ENCODE results near the gene DBF4B. TPM values are rescaled to one million over a fixed set of nuclear protein-coding genes. Genes with fewer than 3 reads are reported as not detected.

Gene DBF4B
- total and polyA plus RNA-seq, 2 of the 13 experiments (the other 11 are each of a cell fraction or from before 2014, with no cell fraction given) = 11.7 to 13.2 TPM

GRCh38 chr17:44751331-44751730 is 42.9 kb downstream of the DBF4B start:
- WGBS (ENCODE audit: low lambda C conversion rate) = 84% methylated on average over 7 of the region's 7 CpGs
- no peak overlapping the region for H3K4me2 ChIP-seq (ENCODE audit: low read depth, low read length)
- no peaks in the 10 kb centered on the region for H3K79me2 ChIP-seq (ENCODE audit: insufficient read depth, low read length)
- ATAC-seq (no peak), DNase-seq (ENCODE audit: low spot score) (no peak), FAIRE-seq (no peak)
- H3K4me3 ChIP-seq (replicated peaks in 1 of 3; ENCODE audit: insufficient read depth in 1 of 3, low read depth in 2 of 3, low read length in 3 of 3) = no peak overlapping the region
- no peak overlapping the region for H3K9ac ChIP-seq (ENCODE audit: insufficient read depth, low read depth, low read length)
- BruUV-seq (replicated peaks) = no TSS peak
- intact Hi-C loops (cut with micrococcal nuclease; ENCODE audit: unreplicated experiment) = no loop called here
- in situ Hi-C loops (cut with HindIII; ENCODE audit: extremely low pct_ligation_motif_present, low pct_unique_long_range_greater_than_20kb) = no loop called here
- H4K20me1 ChIP-seq (ENCODE audit: insufficient read depth, low read length) = no peaks in the 10 kb centered on the region
- peaks cover 16% of the 10 kb centered on the region for H3K4me1 ChIP-seq (ENCODE audit: insufficient read depth, low read length)
- POLR2A ChIA-PET = no interaction called here
- CTCF ChIA-PET (ENCODE audit: low intra/inter-chr PET ratio, low total read pairs) = no interaction called here
- H3K36me3 ChIP-seq (replicated peaks in 1 of 2; ENCODE audit: control insufficient read depth in 1 of 2, insufficient read depth in 2 of 2, low read length in 2 of 2) = peaks cover 11 to 22% of the 10 kb centered on the region in 2 experiments; a peak in 4 of 5 replicates
- TF ChIP-seq ZXDC (CRISPR knock-in tag; IDR thresholded peaks at IDR 0.05) (no peak), ZSCAN25 (CRISPR knock-in tag; IDR thresholded peaks at IDR 0.05) (no peak), TRIM24 (CRISPR knock-in tag; IDR thresholded peaks at IDR 0.05) (no peak), ZBTB34 (CRISPR knock-in tag; IDR thresholded peaks at IDR 0.05) (no peak), ZEB1 (IDR thresholded peaks at IDR 0.05; ENCODE audit: insufficient replicate concordance, low read depth) (no peak), ZNF788 (CRISPR knock-in tag; IDR thresholded peaks at IDR 0.05; ENCODE audit: borderline replicate concordance) (no peak), HOXD1 (CRISPR knock-in tag; IDR thresholded peaks at IDR 0.05) (no peak), ZNF598 (CRISPR knock-in tag; IDR thresholded peaks at IDR 0.05; ENCODE audit: borderline replicate concordance) (no peak), ZNF292 (CRISPR knock-in tag; IDR thresholded peaks at IDR 0.05; ENCODE audit: borderline replicate concordance, low read depth) (no peak), IRF9 (CRISPR knock-in tag; IDR thresholded peaks at IDR 0.05; ENCODE audit: borderline replicate concordance) (no peak), ZNF629 (CRISPR knock-in tag; conservative IDR thresholded peaks at IDR 0.05) (no peak), ERF (CRISPR knock-in tag; IDR thresholded peaks at IDR 0.05) (no peak), ZNF335 (CRISPR knock-in tag; IDR thresholded peaks at IDR 0.05) (no peak)
- no peaks in the 10 kb centered on the region for H3K9me3 ChIP-seq (ENCODE audit: low read length)
- H3K27me3 ChIP-seq (ENCODE audit: control insufficient read depth in 1 of 2, insufficient read depth in 2 of 2, low read length in 2 of 2) = no peaks in the 10 kb centered on the region
- H2AFZ ChIP-seq (ENCODE audit: low read length) = no peak overlapping the region
- H3K27ac ChIP-seq (ENCODE audit: extremely low read length, insufficient read depth, low read length) = no peak overlapping the region

All from HepG2 (cell line).